Kasumi-1 (cell line): Measurements from ENCODE around the gene ORM1.
A peak's percentile ranks its signal among the peaks of the same experiment; 100 is the strongest.
"Not testable (repeated sequence)": the region's sequence is repeated elsewhere in the genome, so short reads cannot be mapped to it uniquely, and the experiment has no call there.

Experiments
- DNase-seq, 2 experiments: peaks; one replicate each; lab custom pipeline; 2025; lab: John Stamatoyannopoulos, UW

Gene ORM1

DNA sequence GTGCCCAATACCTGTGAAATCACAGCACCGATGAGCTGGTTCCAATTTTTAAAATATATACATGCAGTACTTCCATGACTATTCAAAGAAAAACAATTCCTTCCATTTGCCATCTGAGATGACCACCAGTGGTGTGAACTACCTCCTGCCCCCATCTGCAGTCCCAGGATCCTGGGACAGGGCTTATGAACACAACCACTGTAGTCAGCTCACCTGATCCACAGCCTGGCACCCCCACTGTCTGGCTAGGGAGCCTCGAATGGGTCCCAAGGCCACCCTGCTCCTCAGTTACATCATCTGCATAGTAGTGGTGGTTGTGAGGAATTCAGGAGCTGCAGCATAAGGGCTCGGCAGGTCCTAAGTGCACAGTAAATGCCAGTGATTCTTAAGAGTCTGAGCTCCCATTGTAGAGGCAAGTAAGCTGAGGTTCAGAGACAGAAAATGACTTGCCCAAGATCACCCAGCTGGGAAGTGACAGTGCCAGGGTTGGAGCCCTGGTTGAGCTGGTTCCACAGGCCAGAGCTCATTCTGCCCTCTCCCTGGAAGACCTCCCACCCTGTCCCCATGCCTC is 2.9 kb downstream of the ORM1 start:
- DNase-seq = not testable (repeated sequence)

DNA sequence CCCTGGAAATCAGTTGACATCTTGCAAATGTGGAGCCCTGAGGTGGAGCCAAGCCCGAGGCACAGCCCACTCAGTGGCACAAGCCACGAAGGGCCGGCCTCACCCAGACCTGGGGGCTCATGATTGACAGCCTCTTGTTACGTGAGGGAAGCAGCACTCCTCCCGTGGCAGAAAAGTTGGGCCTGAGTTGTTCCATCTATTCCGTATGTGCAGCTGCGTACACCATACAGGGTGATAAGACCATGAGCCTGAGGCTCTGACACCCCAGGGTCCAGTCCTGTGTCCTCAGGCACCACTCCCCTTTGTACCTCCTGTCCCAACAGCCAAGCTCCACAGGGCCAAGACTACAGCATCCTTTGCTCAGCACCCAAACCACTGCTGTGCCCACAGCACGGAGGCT is 4.9 kb downstream of the ORM1 start:
- no peak for DNase-seq

DNA sequence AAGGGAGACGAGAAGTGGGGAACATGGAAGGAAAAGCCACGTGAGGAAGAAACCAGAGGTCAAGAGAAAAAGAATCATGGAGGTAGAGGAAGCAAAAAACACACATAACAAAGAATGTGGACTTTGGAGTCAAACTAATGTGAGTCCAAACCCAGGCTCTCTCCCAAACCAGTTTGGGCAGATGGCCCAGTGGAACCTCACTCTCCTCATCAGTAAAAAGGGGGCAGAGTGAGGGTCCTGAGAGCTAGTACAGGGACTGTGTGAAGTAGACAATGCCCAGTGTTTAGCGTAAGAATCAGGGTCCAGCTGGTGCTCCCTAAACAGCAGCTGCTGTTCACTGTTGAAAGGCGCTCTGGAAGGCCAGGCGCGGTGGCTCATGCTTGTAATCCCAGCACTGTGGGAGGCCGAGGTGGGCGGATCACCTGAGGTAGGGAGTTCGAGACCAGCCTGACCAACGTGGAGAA is 5.5 kb downstream of the ORM1 start:
- not testable (repeated sequence) for DNase-seq

DNA sequence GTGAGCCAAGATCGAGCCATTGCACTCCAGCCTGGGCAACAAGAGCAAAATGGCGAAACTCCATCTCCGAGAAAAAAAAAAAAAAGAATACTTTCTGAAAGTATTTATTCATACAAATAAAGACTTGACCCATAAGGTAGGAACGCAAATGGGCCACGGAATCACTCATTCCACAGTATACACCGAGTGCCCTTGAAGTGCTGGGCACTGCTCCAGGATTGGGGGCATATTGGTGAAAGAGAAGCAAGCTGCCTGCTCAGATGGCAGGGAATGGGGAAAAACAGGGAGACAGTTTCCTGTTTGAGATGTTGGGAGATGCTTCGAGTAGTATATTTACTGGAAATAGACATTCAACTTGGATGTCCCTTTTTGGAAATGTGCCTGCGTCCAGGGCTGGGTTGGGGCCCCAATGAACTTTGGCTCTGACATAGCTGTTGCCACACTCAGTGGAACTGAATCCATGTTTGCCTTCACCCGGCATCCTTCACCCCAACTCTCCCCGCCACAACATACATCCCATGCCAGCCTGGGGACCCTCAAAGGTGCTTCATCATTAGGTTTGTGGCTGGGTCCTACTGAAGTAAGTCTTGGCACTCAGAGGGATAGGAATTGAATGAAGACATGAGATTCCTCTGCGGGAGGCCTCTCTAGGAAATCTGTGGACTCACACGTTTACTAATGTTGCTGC is 6.2 kb downstream of the ORM1 start:
- not testable (repeated sequence) for DNase-seq

DNA sequence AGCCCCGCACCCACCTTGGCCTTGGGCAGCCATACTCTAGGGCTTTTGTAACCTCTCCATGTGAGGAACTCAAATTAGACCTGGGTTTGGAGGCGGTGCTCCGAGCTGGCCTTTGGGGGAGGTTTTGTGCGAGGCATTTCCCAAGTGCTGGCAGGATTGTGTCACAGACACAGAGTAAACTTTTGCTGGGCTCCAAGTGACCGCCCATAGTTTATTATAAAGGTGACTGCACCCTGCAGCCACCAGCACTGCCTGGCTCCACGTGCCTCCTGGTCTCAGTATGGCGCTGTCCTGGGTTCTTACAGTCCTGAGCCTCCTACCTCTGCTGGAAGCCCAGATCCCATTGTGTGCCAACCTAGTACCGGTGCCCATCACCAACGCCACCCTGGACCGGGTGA is 6.7 kb downstream of the ORM1 start, which contains the start of gene ORM2:
Gene ORM2 (plus strand): TSS at position 245 of the 398 bp plus-strand sequence. CDS start 36 bp downstream, at position 281.
- DNase-seq = not testable (repeated sequence)

DNA sequence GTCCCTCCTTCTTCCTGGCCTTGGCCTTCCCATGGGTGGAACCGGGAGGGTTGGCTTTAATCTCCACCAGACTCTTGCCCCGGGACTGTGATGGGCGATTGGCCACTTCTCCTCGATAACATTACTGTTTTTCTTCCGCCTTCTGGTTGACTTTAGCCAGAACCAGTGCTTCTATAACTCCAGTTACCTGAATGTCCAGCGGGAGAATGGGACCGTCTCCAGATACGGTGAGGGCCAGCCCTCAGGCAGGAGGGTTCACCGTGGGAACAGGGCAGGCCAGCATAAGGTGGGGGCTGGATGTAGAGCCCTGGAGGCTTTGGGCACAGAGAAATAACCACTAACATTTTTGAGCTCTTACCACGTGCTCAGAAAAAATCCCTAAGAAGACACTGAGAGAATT is 7.7 kb downstream of the ORM1 start:
- DNase-seq = no peak

DNA sequence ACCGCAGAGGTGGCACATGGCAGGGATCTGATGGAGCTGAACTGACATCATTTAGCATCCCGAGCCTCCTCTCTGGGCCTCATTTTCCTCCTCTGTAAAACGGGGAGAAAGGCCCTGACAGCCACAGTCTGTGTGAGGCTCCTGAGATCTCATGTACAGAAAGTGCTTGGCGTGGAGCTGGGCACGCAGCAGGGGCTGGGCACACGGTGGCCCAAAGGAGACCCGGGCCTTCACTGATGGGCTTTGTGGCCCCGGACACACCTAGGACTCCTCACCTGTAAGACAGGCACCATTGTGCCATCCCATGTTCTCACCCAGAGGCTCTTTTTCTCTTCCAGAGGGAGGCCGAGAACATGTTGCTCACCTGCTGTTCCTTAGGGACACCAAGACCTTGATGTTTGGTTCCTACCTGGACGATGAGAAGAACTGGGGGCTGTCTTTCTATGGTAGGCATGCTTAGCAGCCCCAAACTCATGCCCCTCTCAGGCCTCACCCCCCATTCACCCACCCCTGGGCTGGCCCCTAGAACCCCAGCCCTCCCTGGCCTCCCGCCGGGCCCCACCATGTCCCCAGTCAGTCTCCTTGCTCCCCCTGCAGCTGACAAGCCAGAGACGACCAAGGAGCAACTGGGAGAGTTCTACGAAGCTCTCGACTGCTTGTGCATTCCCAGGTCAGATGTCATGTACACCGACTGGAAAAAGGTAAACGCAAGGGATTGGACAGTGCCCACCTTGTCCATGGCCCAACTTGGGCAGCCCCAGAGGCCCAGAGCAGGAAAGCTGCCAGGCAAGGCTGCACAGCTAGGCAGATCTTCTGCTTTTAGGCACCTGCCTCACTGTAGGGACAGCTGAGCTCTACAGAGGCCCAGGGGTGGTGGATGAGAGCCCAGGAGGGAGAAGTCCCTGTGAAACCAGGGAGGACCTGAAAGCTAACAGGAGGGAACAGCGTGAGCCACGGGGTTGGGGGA is 8.6 kb downstream of the ORM1 start:
- not testable (repeated sequence) for DNase-seq

DNA sequence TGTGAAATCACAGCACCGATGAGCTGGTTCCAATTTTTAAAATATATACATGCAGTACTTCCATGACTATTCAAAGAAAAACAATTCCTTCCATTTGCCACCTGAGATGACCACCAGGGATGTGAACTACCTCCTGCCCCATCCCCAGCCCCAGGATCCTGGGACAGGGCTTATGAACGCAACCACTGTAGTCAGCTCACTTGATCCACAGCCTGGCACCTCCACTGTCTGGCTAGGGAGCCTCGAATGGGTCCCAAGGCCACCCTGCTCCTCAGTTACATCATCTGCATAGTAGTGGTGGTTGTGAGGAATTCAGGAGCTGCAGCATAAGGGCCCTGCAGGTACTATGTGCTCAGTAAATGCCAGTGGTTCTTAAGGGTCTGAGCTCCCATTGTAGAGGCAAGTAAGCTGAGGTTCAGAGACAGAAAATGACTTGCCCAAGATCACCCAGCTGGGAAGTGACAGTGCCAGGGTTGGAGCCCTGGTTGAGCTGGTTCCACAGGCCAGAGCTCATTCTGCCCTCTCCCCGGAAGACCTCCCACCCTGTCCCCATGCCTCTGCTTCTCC is 9.7 kb downstream of the ORM1 start:
- DNase-seq = not testable (repeated sequence)

DNA sequence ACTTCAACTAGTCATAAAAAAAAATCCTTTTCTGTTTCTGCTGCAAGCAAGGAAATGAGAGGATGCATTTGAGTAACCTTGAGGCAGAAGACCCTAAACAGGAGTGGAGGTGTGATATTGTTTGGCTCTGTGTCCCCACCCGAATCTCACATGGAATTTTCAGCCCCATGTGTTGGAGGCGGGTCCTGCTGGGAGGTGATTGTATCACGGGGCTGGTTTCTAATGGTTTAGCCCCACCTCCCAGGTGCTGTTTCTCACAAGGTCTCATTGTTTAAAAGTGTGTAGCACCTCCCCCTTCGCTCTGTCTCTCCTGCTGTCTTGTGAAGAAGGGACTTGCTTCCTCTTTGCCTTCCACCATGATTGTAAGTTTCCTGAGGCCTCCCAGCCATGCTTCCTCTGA is 10.8 kb downstream of the ORM1 start:
- not testable (repeated sequence) for DNase-seq

DNA sequence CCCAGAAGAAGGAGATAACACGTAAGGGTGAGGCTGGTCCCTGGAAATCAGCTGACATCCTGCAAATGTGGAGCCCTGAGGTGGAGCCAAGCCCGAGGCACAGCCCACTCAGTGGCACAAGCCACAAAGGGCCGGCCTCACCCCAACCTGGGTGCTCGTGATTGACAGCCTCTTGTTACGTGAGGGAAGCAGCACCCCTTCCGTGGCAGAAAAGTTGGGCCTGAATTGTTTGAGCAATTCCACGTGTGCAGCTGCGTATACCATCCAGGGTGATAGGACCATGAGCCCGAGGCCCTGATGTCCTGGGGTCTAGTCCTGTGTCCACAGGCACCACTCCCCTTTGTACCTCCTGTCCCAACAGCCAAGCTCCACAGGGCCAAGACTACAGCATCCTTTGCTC is 11.6 kb downstream of the ORM1 start:
- no peak for DNase-seq

DNA sequence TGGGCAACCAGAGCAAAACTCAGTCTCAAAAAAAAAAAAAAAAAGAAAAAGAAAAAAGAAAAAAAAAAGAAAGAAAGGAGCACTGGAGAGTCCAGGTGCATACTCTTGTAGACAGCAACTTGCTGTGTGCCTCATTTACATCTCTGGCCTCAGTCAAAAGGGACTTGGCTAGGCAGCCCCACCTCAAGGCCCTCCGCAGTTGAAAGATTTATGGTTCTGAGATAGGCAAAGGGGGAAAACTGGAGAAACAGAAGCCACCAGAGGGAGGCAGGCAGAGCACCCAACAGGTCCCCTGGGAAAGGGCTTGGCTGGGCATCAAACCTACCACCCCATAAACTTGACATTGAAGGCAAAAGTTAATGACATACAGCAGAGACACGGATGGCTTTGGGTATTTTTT is 12.8 kb downstream of the ORM1 start:
- no peak for DNase-seq

DNA sequence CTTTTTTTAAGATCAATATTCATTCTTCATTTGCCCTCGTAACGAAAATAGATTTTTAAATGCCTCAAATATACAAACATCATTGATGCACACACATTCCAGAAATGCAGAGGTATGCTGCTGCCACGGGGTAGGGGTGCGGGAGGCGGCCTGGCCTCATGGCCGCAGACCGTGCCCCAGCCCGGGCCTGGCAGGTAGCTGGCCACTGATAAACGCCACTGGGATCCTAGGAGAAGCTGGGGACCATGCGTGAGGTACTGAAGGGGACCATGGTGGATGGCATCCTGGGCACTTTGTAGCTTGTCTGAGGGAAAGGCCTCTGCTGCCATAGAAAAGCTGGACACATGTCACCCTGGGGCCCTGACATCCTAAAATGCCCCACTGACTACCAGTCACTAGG is 13.3 kb downstream of the ORM1 start:
- DNase-seq = no peak

DNA sequence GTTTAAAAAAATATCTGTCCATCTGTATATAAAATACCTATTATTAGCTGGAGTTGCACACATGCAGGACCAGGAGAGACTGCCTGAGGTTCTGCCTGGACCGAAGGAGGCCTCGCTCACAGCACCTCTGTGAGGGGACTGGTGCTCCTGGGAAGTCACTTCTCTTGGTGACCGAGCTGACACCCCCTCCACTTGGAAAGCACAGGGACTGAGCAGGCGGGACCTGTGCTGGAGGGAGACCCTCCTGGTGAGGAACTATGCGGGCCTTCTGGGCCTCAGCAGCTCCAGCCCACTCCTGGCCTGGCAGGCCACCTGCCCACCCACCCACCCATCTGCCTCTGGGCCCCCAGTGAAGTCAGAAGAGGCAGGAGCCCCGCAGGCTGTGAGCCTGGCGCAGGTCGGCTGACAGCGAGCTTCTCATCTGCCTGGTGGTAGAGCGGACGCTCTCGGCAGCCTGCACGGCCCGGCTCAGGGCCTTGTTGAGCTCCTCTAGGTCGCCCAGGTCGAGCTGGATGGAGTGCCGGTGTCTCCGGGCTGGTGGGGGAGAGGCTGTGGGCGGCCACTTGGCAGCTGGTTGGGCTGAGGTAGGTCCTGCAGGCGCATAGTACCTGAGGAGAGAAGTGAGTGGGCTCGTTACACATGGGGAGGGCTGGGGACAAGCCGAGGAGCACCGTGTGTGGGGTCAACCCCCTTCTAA is 13.9 kb downstream of the ORM1 start:
- DNase-seq = no peak

DNA sequence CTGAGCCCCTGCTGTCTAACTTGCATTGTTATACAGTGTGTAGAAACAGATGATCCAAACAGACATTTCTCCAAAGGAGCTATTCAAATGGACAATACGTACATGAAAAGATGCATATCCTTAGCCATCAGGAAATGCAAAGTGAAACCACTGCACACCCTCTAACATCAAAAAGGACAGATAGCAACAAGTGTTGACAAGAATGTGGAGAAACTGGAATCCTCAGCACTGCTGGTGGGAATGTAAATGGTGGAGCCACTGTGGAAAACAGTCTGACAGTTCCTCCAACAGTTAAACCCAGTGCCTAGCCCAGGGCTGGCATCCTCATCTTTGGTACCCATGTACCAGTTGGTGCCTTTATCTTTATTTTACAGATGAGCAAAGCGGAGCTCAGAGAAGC is 15.3 kb downstream of the ORM1 start:
- no peak for DNase-seq

DNA sequence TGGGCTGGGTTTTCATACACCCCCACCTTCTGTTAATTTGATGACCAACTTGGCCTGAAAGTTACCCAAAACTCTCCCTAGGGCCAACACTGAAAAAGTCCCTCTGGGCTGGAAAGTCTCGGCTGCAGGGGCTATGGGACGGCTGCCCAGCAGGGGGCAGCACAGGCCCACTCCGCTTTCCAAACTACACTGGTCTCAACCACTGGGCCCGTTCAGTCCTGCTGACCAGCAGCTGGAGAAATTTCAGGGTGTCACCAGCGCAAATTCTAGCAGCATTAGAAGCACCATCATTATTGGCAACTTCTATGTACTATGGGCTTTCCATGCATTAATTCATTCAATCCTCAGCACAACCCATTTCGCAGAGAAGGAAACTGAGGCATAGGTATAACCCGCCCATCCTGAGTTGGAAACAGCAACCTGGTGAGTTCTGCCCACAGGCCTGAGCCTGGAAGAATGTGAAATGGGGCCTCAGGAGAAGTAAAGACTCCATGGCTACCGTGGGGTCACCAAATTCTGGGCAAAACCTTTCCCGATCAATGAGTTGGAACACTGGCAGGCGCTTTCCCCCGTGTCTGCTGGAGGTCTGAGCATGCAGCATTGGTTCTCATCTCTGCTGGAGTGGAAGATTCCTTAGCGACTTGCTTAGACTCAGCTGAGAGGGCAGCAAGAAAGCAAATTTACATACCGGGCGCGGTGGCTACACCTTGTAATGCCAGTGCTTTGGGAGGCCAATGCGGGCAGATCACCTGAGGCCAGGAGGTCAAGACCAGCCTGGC is 16.4 kb downstream of the ORM1 start:
- DNase-seq = peak; percentile 49 to 60

DNA sequence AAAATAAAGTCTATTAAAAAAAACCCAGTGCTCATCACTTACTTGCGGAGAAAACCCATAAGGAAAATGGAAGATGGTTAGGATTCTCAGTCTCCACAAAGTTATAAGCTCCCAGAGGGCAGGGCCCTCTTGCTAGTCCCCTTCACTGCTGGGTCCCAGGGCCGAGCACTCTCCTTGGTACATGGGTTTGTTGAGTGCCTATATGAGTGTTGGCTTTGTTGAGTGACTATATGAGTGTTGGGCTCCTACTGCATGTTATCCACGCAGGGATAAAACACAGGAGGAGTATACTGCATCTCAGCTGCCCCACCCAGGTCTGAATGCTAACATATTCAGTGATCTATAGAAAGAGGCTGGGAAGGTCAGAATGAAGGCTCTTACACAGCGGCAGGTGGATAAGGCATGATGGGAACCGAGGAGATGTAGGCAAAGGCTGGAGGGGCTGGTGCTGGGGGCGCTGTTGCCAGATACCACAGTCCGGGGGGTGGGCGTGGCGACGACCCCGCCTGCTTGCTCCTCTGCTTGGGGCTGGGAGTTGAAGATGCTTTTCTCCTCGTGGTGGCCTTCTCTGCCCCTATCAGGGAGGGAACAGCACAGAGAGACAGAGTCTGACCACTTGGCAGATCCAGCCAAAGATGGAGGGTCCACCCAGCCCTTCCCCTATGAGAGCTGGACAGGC is 18.4 kb downstream of the ORM1 start:
- no peak for DNase-seq

DNA sequence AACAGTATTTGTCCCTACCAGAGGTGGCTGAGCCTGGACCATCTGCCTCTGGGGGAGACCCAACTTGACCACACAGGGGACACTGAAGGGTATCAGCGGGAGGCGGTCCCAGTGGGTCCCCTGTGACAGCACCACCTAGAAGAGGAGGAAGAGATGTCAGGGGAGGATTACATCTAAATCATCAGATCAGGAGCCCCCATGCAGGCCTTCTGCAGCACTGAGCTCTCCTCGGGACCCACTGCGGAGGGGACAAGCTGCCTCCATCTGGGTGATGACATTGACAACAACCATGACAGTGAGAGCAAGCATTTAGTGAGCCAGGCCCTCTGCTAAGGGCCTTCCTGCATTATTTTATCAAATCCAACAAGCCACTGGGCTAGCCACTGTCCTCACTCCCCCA is 19.1 kb downstream of the ORM1 start:
- DNase-seq = no peak

DNA sequence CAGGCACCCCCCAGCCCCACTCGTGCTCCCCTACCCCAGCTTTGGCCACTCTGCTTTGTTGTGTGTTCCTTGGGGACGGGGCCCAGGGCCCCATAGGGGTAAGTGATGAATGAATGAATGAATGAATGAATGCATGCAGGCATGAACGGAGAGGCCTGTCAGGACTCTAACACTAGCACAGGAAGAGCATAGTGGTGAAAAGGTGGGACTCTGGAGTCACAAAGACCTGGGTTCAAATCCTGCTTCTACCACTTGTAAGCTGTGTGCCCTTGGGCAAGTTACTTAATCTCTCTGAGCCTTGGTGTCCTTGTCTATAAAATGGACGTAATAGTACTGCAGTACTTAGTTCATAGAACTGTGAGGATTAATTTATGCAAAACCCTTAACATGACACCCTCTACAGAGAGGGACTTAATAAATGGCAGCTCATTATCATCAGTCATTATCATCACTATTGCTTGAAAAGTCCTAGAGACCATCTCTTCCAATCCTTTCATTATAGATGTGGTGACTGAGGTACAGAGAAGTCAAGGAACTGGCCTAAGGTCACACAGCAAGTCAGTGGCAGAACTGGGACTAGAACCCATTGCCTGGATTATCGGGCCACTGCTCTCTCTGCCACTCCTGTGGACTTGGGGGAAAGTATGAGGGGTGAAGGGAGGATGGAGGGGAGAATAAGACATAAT is 20.0 kb downstream of the ORM1 start:
- DNase-seq = no peak

DNA sequence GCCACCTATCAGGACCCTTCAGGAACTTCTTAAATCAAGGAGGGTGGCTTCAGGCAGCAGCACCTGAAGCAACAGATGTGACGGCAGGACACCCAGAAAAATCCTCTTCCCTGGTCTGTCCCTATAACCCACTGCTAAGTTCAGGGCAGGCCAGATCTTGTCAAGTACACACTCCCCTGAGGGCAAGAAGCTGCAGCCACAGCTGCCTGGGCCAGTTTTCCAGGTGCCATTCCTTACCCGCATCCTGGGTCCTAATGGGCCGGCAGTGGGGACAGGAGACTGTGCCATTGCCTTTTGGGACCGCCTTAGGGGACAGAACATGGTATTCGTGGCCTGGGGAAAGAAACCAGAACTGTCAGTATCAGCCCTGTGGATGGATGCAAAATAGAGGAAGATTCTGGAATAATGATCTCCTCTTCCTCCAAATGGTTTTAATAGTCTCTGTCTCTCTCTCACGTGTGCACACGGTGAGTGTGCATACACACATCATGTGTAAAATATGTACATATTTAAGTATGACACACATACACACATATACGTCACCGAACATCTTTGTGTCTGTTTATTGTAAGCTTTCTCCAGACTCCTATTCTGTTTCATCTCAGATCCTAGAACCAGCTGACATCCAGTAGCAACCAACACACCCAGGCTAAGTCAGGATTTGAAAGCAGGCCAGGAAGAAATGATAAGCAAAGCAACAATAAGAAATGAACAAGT is 20.7 kb downstream of the ORM1 start:
- DNase-seq = no peak
